CD14-positive monocyte (primary cell): ENCODE measurements around the gene PRKCA. TPM values are rescaled to one million over a fixed set of nuclear protein-coding genes. Genes with fewer than 3 reads are reported as not detected.
A peak's percentile ranks its signal among the peaks of the same experiment; 100 is the strongest.

Source experiments
- DNase-seq, 3 donors: peaks; one replicate each; pipeline ENCODE4 v3.0.0-alpha.2; 2011 to 2022
- H2AFZ ChIP-seq: 2 replicates; pipeline ENCODE4 v1.6.0; 2012; ENCODE audit warnings: mild to moderate bottlenecking, low read depth, low read length, inconsistent platforms; ENCODE audit not compliant: insufficient read depth, poor library complexity, severe bottlenecking
- H3K27ac ChIP-seq, 2 donors: 1 replicate in 1 of 2; 2 replicates in 1 of 2; pipeline ENCODE4 v1.5.1; 2012 to 2013; ENCODE audit warnings: low read length in 2 of 2, control low read depth in 1 of 2, inconsistent platforms in 1 of 2, low read depth in 1 of 2, mild to moderate bottlenecking in 1 of 2
- H3K27me3 ChIP-seq, 2 donors: one replicate each; pipeline versions ENCODE4 v1.6.0 to v1.6.1; 2011 to 2013; ENCODE audit warnings: low read length in 2 of 2; ENCODE audit not compliant: control insufficient read depth in 2 of 2, insufficient read depth in 2 of 2
- H3K36me3 ChIP-seq, 2 donors: replicated peaks in 1 of 2; 1 replicate in 1 of 2; 2 replicates in 1 of 2; pipeline versions ENCODE4 v1.5.1 to v1.6.1; 2012 to 2013; ENCODE audit warnings: low read length in 2 of 2, control low read depth in 1 of 2, inconsistent platforms in 1 of 2, mild to moderate bottlenecking in 1 of 2; ENCODE audit not compliant: insufficient read depth in 2 of 2, control insufficient read depth in 1 of 2
- H3K4me1 ChIP-seq, 2 donors: 1 replicate in 1 of 2; 2 replicates in 1 of 2; pipeline versions ENCODE4 v1.5.1 to v1.6.1; 2012 to 2013; ENCODE audit warnings: low read length in 2 of 2, control low read depth in 1 of 2, inconsistent platforms in 1 of 2, mild to moderate bottlenecking in 1 of 2, moderate library complexity in 1 of 2; ENCODE audit not compliant: insufficient read depth in 2 of 2, control insufficient read depth in 1 of 2
- H3K4me2 ChIP-seq: replicated peaks from 2 replicates; pipeline ENCODE3; 2012; ENCODE audit warnings: low read length, moderate library complexity, mild to moderate bottlenecking; ENCODE audit not compliant: poor library complexity, severe bottlenecking; ENCODE audit errors: extremely low read depth
- H3K4me3 ChIP-seq, 3 experiments: fragments of 200-600 bp in 1 of 3; sonication (generic) in 1 of 3; replicated peaks in 1 of 3; 1 replicate in 2 of 3; 2 replicates in 1 of 3; pipeline ENCODE4 v1.5.1; 2011 to 2013; ENCODE audit warnings: low read length in 3 of 3, mild to moderate bottlenecking in 3 of 3, control low read depth in 2 of 3, low read depth in 2 of 3, inconsistent platforms in 1 of 3, moderate library complexity in 1 of 3
- H3K79me2 ChIP-seq: 2 replicates; pipeline ENCODE4 v1.6.0; 2012; ENCODE audit warnings: mild to moderate bottlenecking, control low read depth, inconsistent platforms, low read length, moderate library complexity; ENCODE audit not compliant: insufficient read depth
- H3K9ac ChIP-seq: 2 replicates; pipeline ENCODE4 v1.6.0; 2017; ENCODE audit warnings: low read length, mild to moderate bottlenecking; ENCODE audit not compliant: insufficient read depth, poor library complexity, severe bottlenecking
- H3K9me3 ChIP-seq, 2 donors: replicated peaks in 1 of 2; 1 replicate in 1 of 2; 2 replicates in 1 of 2; pipeline versions ENCODE4 v1.5.1 to v1.6.1; 2012 to 2013; ENCODE audit warnings: low read length in 2 of 2, control low read depth in 1 of 2; ENCODE audit not compliant: control insufficient read depth in 1 of 2, insufficient read depth in 1 of 2
- H4K20me1 ChIP-seq: 2 replicates; pipeline ENCODE4 v1.6.0; 2012; ENCODE audit warnings: mild to moderate bottlenecking, low read length, control low read depth, moderate library complexity; ENCODE audit not compliant: insufficient read depth
- H3K27ac Mint-ChIP-seq, 7 donors: one replicate each; pipeline ENCODE4 v1.8.0; 2020; ENCODE audit warnings: mild to moderate bottlenecking in 7 of 7, mixed read lengths in 7 of 7, moderate library complexity in 6 of 7, inconsistent platforms in 2 of 7
- H3K27me3 Mint-ChIP-seq, 3 donors: one replicate each; pipeline ENCODE4 v1.8.0; 2021 to 2022; ENCODE audit warnings: low read depth in 3 of 3, mild to moderate bottlenecking in 3 of 3, mixed read lengths in 3 of 3, moderate library complexity in 3 of 3, inconsistent platforms in 1 of 3
- H3K36me3 Mint-ChIP-seq, 2 donors: one replicate each; pipeline ENCODE4 v1.8.0; 2020; ENCODE audit warnings: mixed read lengths in 2 of 2, inconsistent platforms in 1 of 2, mild to moderate bottlenecking in 1 of 2
- H3K4me1 Mint-ChIP-seq: one replicate; pipeline ENCODE4 v1.8.0; 2020; ENCODE audit warnings: mild to moderate bottlenecking, mixed read lengths
- H3K4me3 Mint-ChIP-seq, 2 donors: one replicate each; pipeline ENCODE4 v1.8.0; 2020; ENCODE audit warnings: mild to moderate bottlenecking in 2 of 2, mixed read lengths in 2 of 2, moderate library complexity in 1 of 2
- H3K9me3 Mint-ChIP-seq, 7 donors: one replicate each; pipeline ENCODE4 v1.8.0; 2020 to 2022; ENCODE audit warnings: mixed read lengths in 7 of 7, mild to moderate bottlenecking in 6 of 7, moderate library complexity in 6 of 7, inconsistent platforms in 2 of 7
- CTCF ChIP-seq: fragments of 200-600 bp; IDR thresholded peaks from one replicate; pipeline ENCODE4 v1.8.0; 2022; ENCODE audit warnings: antibody characterized with exemption, mild to moderate bottlenecking
- WGBS: methylation state at CpG from one replicate; pipeline ENCODE4 v1.1.5; 2013; ENCODE audit warnings: missing lambda C conversion rate; ENCODE audit not compliant: insufficient coverage; 5-methylcytosine and 5-hydroxymethylcytosine counted together
- intact Hi-C, 2 donors: fragments of 100-400 bp; cut with micrococcal nuclease; formaldehyde crosslinking; loops; one replicate each; pipeline versions ENCODE4 v1.15.0 to v1.15.1; 2023
- polyA plus RNA-seq, 3 donors: library from polyadenylated mRNA; depleted of rRNA in 1 of 3; unstranded in 2 of 3; stranded (reverse) in 1 of 3; fragments of 300-500 nt in 2 of 3; fragments of >200 nt in 1 of 3; fragmentation: Illumina TruSeq in 2 of 3; gene quantifications; 1 replicate in 2 of 3; 2 replicates in 1 of 3; pipeline ENCODE4 v1.2.3, GENCODE V29; 2012 to 2021

PRKCA gene
- polyA plus RNA-seq, 3 donors, result 0.22 to 7.1 (median 0.30) TPM

- Histone ChIP-seq H3K27me3 (no peaks in the 10 kb centered on the region), H3K4me3 (no peak overlapping the region), H4K20me1 (no peaks in the 10 kb centered on the region), H3K4me2 (no peak overlapping the region), H3K27ac (no peak overlapping the region), H3K36me3 (peaks cover 29 to 78% of the 10 kb centered on the region in 2 donors), H3K9me3 (no peaks in the 10 kb centered on the region), H2AFZ (no peak overlapping the region), H3K79me2 (no peaks in the 10 kb centered on the region), H3K9ac (no peak overlapping the region), H3K4me1 (no peaks in the 10 kb centered on the region)
- peak overlapping the region in 1 of 7 donors; percentile 54 for H3K27ac Mint-ChIP-seq
- TF ChIP-seq CTCF, result no peak
- H3K27me3 Mint-ChIP-seq, result no peaks in the 10 kb centered on the region
- 83% methylated on average over 2 of the region's 11 CpGs for WGBS
- intact Hi-C loops, result no loop called here
- H3K4me3 Mint-ChIP-seq, result no peak overlapping the region
- peaks cover 41 to 54% of the 10 kb centered on the region in 2 donors for H3K36me3 Mint-ChIP-seq
- no peak for DNase-seq
- no peaks in the 10 kb centered on the region for H3K4me1 Mint-ChIP-seq
- H3K9me3 Mint-ChIP-seq, result peaks cover 0 to 9% (median 0%) of the 10 kb centered on the region in 7 donors
These were observed 341.6 kb downstream of the PRKCA start for GRCh38 chr17:66643815-66644710.

- no peaks in the 10 kb centered on the region for H3K9me3 ChIP-seq
- H3K4me1 ChIP-seq, result no peaks in the 10 kb centered on the region
- TF ChIP-seq CTCF, result no peak
- DNase-seq, result no peak
- Mint-ChIP-seq H3K27me3 (no peaks in the 10 kb centered on the region), H3K4me1 (no peaks in the 10 kb centered on the region), H3K4me3 (no peak overlapping the region), H3K9me3 (peaks cover 0 to 9% (median 0%) of the 10 kb centered on the region in 7 donors), H3K36me3 (peaks cover 47 to 61% of the 10 kb centered on the region in 2 donors), H3K27ac (no peak overlapping the region)
- H3K79me2 ChIP-seq, result no peaks in the 10 kb centered on the region
- peaks cover 29 to 78% of the 10 kb centered on the region in 2 donors for H3K36me3 ChIP-seq
- whole genome bisulfite sequencing, result 100% methylated on average over 6 of the region's 10 CpGs
- no peak overlapping the region for H3K27ac ChIP-seq
- H3K4me3 ChIP-seq, result no peak overlapping the region
- no peak overlapping the region for H2AFZ ChIP-seq
- H3K27me3 ChIP-seq, result no peaks in the 10 kb centered on the region
- H3K4me2 ChIP-seq, result no peak overlapping the region
- intact Hi-C loops, result no loop called here
- H4K20me1 ChIP-seq, result no peaks in the 10 kb centered on the region
- no peak overlapping the region for H3K9ac ChIP-seq
These were observed 342.8 kb downstream of the PRKCA start for GRCh38 chr17:66645259-66645658.
